BLaER1 (cell line): ENCODE data around the gene VMAC.

Source experiments
- H3K27ac ChIP-seq: shearing (Covaris generic); formaldehyde crosslinking; 2 replicates; pipeline ENCODE4 v1.8.1; 2022
- H3K27me3 ChIP-seq: shearing (Covaris generic); formaldehyde crosslinking; 2 replicates; pipeline ENCODE4 v1.8.1; 2022
- H3K36me3 ChIP-seq: shearing (Covaris generic); formaldehyde crosslinking; 2 replicates; pipeline ENCODE4 v1.8.1; 2022
- H3K4me1 ChIP-seq: shearing (Covaris generic); formaldehyde crosslinking; 2 replicates; pipeline ENCODE4 v1.8.1; 2022
- H3K4me2 ChIP-seq: shearing (Covaris generic); formaldehyde crosslinking; 2 replicates; pipeline ENCODE4 v1.8.1; 2022
- H3K4me3 ChIP-seq: shearing (Covaris generic); formaldehyde crosslinking; 2 replicates; pipeline ENCODE4 v1.8.1; 2022
- H3K9ac ChIP-seq: shearing (Covaris generic); formaldehyde crosslinking; 2 replicates; pipeline ENCODE4 v1.8.1; 2022
- H3K9me3 ChIP-seq: shearing (Covaris generic); formaldehyde crosslinking; 2 replicates; pipeline ENCODE4 v1.8.1; 2022
- H4K20me1 ChIP-seq: shearing (Covaris generic); formaldehyde crosslinking; 2 replicates; pipeline ENCODE4 v1.8.1; 2022
- Cebpa-rat ChIP-seq: shearing (Covaris generic); IDR thresholded peaks from 2 replicates; pipeline ENCODE4 v1.8.1; 2022

Gene VMAC

DNA sequence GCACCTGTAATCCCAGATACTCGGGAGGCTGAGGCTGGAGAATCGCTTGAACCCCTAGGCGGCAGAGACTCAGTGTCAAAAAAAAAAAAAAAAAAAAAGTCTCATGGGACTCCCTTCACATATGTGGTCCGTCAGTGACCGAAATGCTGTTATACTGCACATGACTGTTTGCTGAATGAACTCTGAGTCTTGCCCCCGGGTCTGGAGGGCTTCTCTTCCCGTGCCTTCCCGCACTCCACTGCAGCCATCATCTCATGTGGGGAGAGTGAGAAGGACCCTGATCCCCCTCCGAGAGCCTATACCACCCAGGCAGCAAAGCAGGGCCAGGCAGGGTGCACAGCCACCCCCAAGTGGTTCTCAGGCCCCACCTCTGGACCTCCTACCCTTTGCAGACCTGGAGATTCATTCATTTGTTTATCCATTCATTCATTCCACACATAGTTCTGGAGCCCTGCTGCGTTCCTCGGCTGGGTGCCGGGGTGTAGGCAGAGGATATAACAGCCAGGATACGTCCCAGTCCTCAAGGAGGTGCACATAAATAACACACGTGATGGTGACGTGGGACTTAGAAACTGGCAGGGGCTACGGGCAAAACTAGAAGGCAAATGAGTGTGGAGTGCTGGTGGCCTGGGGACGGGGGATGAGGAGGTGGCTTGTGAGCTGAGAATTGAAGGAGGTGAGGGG, 15.2 kb upstream of the VMAC start:
- TF ChIP-seq Cebpa-rat = no peak
- Histone ChIP-seq H3K4me3 (no peak overlapping the region), H3K4me1 (peaks cover 25% of the 10 kb centered on the region), H3K4me2 (no peak overlapping the region), H4K20me1 (peaks cover 30% of the 10 kb centered on the region), H3K27ac (no peak overlapping the region), H3K36me3 (peaks cover 16% of the 10 kb centered on the region), H3K9ac (no peak overlapping the region), H3K9me3 (no peaks in the 10 kb centered on the region), H3K27me3 (no peaks in the 10 kb centered on the region)

DNA sequence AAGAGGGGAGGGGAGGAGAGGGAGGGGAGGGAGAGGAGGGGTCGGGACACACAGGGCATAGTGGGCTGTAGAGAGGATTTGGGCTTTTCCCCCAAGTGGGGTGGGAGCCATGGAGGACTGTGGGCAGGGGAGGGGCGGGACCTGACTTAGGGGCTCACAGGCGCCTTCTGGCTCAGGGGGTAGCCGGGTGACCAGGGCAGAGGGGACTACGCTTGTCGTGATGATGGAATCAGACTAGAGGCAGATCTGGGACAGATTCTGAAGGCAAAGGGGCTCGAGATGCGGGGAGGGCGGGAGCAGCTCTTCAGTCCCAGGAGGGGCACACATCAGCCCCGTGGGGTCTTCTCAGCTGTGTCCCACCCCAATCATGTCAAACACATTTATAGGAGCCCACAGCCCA, 14.6 kb upstream of the VMAC start:
- Histone ChIP-seq H3K36me3 (peaks cover 23% of the 10 kb centered on the region), H4K20me1 (peaks cover 37% of the 10 kb centered on the region), H3K9me3 (no peaks in the 10 kb centered on the region), H3K27ac (no peak overlapping the region), H3K4me1 (peaks cover 25% of the 10 kb centered on the region), H3K4me3 (no peak overlapping the region), H3K4me2 (peak overlapping the region; percentile 17; the same call in 1 of the 2 replicates), H3K9ac (no peak overlapping the region), H3K27me3 (no peaks in the 10 kb centered on the region)
- no peak for TF ChIP-seq Cebpa-rat

DNA sequence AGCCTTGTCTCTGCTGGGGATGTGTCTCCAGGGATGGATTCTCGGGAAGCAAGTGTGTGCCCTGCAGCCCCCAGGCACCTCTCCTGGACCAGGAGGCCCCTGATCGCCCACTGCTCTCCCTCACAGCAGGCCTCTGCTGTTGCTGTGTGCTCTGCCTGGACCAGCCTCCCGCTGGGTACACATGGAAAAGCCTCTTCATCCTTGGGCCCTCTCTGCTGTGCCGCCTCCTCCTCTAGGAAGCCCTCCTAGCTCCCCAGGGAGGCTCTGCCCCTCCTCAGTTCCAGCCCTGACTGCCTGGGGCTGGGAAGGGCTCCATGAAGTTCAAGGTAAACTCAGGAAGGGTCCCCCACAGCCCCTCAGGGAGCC, 13.1 kb upstream of the VMAC start:
- Histone ChIP-seq H4K20me1 (peaks cover 47% of the 10 kb centered on the region), H3K9ac (no peak overlapping the region), H3K36me3 (peaks cover 36% of the 10 kb centered on the region), H3K27ac (no peak overlapping the region), H3K9me3 (no peaks in the 10 kb centered on the region), H3K4me2 (no peak overlapping the region), H3K27me3 (no peaks in the 10 kb centered on the region), H3K4me1 (peaks cover 25% of the 10 kb centered on the region), H3K4me3 (no peak overlapping the region)
- no peak for TF ChIP-seq Cebpa-rat

DNA sequence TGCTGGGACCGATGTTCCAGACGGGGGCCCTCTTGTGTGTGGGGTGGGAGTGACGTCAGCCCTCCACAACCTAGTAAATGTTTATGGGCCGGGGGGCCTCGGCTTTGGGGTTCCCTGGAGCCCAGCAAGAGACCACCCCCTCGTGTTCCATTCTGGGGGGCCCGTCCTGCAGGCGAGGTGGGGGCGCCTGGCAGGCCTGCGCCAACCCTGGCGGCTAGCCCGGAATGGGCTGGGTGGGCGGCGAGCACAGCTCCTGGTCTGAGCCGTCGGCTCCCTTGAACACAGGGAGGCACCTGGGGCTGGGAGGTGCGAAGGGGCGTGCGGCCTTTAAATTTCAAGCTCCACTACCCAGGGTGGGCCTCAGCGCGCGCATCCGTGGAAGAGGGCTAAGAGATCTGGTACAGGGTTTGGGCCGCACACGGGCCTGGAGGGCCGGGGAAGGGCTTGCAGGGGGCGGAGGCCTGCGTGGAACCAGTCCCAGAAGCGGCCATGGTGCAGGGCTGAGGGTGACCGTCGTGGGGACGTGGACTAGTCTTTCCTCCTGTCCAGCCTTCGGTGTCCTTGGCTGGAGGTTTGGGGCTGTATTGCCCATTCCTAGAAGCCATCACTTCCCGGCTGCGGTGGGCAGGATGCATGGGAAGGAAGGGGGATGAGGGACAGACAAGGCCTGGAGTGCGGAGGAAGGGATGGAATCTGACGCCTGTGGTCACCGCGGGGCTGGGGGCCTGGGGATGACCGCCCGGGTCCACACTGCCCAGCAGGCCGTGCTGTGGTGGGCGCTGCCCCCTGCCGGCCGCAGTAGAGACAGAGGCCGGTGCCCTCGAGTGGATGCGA, 12.5 kb upstream of the VMAC start:
- Histone ChIP-seq H3K9ac (0 out of 2 replicates have a peak overlapping the region, but pooled peaks have one; percentile 4), H3K9me3 (no peaks in the 10 kb centered on the region), H3K36me3 (peaks cover 42% of the 10 kb centered on the region), H3K27ac (no peak overlapping the region), H3K27me3 (no peaks in the 10 kb centered on the region), H3K4me3 (no peak overlapping the region), H4K20me1 (peaks cover 53% of the 10 kb centered on the region), H3K4me2 (no peak overlapping the region), H3K4me1 (peaks cover 25% of the 10 kb centered on the region)
- TF ChIP-seq Cebpa-rat = no peak

DNA sequence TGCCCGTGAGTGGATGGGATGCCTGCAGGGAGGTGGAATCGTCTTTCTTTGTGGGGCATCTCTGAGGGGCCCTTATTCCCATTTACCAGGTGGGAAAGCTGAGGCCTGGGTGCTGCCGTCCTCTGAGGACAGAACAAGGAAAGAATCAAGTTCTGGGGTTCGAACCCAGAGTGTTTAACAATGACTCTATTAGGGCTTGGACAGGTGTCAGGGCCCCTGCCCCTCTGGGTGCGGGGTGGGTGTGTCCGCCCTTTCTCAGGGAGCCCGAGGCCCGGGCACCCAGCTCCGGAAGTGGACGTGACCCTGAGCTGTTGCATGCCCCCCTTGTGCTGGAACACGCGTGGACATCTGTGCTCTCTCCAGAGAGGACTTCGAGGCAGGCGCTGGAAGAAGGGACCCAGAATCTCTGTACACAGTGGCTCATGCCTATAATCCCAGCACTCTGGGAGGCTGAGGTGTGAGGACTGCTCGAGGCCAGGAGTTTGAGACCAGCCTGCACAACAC, 11.8 kb upstream of the VMAC start:
- no peaks in the 10 kb centered on the region for H3K9me3 ChIP-seq
- H3K27me3 ChIP-seq = no peaks in the 10 kb centered on the region
- peaks cover 26% of the 10 kb centered on the region for H3K4me1 ChIP-seq
- no peak overlapping the region for H3K4me2 ChIP-seq
- H3K4me3 ChIP-seq = no peak overlapping the region
- 0 out of 2 replicates have a peak overlapping the region, but pooled peaks have one; percentile 4 for H3K9ac ChIP-seq
- no peak overlapping the region for H3K27ac ChIP-seq
- TF ChIP-seq Cebpa-rat = no peak
- peaks cover 49% of the 10 kb centered on the region for H3K36me3 ChIP-seq
- H4K20me1 ChIP-seq = peaks cover 60% of the 10 kb centered on the region

DNA sequence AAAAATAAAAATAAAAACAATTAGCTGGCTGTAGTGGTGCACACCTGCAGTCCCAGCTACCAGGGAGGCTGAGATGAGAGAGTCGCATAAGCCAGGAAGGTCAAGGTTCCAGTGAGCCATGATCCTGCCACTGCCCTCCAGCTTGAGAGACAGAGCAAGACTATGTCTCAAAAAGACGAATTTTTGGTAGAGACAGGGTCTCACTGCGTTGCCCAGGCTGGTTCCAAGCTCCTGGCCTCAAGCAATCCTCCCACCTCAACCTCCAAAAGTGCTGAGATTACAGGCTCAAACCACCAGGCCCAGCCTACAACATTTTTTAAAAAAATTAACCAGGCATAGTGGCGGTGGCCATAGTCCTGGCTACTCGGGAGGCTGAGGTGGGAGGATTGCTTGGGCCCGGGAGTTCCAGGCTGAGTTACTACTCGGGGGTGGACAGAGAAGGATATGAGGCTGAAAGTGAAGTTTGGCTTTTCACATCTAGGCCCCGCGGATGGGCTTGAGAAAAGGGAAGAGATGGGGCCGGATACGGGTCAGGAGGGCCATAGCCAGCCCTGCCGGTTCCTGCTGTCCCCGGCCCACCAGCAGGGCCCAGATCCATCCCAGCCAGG, 11.3 kb upstream of the VMAC start:
- no peak for TF ChIP-seq Cebpa-rat
- no peak overlapping the region for H3K4me2 ChIP-seq
- H3K9ac ChIP-seq = no peak overlapping the region
- no peaks in the 10 kb centered on the region for H3K9me3 ChIP-seq
- H3K4me3 ChIP-seq = no peak overlapping the region
- H3K4me1 ChIP-seq = peaks cover 32% of the 10 kb centered on the region
- peaks cover 55% of the 10 kb centered on the region for H3K36me3 ChIP-seq
- H3K27me3 ChIP-seq = no peaks in the 10 kb centered on the region
- H3K27ac ChIP-seq = no peak overlapping the region
- peaks cover 66% of the 10 kb centered on the region for H4K20me1 ChIP-seq

DNA sequence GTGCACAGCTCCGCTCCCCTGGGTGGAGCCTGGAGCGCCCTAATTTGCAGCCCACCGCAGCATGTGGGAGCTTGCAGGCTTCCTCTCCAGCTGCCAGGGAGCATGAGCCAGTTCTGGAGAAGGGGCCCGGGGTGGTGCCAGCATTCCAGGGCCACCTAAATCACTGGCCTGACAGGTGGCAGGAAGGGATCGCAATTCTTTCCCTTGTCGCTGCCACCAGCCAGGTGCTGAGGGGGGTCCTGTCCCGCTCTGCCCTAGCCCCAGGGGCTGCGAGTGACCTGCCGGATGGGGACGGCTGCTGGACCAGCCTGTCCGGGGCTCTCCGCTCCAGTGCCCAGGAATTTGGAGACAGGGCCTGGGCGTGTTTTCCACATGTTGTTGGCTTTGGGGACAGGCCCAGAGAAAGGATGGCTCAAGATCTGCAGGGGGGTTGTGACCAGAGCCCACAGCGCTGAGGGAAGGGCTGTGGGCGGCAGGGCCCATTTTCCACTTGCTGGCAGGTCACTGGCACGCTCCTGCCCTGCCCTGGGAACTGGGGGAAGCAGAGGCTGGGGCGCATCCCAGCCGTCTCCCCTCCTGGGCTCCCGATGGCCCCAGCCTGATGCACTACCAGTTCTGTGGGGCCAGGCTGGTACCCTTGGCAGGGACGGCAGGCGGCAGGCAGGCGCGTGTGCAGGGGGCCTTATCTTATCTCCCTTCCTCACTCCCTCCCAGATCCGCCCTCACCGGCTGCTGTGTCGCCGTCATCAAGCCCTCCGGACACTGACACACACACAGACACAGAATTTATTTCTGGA, 10.6 kb upstream of the VMAC start:
- Histone ChIP-seq H3K27ac (no peak overlapping the region), H3K36me3 (peaks cover 55% of the 10 kb centered on the region)

DNA sequence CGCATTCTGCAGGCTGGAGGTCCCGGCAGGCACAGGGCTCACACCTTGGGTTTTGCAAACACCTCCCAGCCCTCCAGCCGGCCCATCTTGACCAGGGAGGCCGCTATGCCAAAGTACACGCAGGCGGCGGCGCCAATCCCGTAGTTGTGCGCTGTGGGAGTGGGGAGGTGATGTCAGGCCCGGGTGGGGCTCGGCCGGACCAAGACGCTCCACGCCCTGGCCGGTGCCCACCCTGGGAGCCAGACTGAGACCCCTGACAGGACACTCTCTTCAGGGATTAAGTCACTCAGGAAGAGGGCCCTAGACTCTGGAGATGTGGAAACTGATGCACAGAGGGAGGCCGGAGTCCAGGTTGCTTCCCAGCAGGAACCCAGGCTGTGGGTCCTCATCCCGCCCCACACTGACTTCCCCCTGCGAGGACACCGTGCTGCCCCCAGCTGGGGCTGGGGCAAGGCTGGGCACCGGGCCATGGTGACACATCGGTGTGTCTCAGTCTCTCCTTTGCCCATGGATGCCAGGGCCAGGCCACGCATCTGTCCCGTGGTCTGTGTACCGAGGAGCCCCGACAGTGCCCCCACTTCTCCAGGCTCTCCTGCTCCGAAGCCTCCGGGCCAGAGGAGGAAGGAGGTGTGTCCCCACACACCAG, 9.8 kb upstream of the VMAC start:
- H3K4me2 ChIP-seq = no peak overlapping the region
- no peak overlapping the region for H3K4me3 ChIP-seq
- peaks cover 38% of the 10 kb centered on the region for H3K4me1 ChIP-seq
- no peaks in the 10 kb centered on the region for H3K27me3 ChIP-seq
- no peaks in the 10 kb centered on the region for H3K9me3 ChIP-seq
- no peak overlapping the region for H3K27ac ChIP-seq
- peaks cover 79% of the 10 kb centered on the region for H4K20me1 ChIP-seq
- no peak for TF ChIP-seq Cebpa-rat
- H3K36me3 ChIP-seq = peaks cover 58% of the 10 kb centered on the region
- H3K9ac ChIP-seq = no peak overlapping the region

More for the DNA sequence above, 10.6 kb upstream of the VMAC start:
- Histone ChIP-seq H3K4me3 (no peak overlapping the region), H3K9me3 (no peaks in the 10 kb centered on the region), H3K4me1 (peaks cover 38% of the 10 kb centered on the region), H3K4me2 (no peak overlapping the region), H3K27me3 (no peaks in the 10 kb centered on the region), H4K20me1 (peaks cover 73% of the 10 kb centered on the region), H3K9ac (no peak overlapping the region)
- TF ChIP-seq Cebpa-rat = no peak

DNA sequence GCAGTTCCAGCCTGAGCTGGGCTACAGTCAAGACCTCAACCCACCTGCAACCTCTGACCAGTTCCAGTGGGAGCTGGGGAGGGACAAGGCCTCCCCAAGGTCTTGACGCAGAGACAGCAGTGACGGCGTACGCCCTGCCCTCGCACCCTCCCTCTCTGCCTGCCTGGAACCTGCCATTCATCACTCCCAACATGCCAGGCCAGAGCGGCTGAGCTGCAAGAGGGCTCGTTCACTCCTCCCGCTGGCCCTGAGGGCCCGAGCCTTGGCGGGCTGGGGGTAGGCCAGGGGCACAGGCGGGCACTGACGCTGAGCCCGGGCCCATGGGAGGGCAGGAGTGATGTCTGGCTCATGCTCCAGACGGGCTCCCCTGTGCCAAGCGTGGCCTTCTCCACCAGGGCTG, 9.3 kb upstream of the VMAC start:
- no peak overlapping the region for H3K27ac ChIP-seq
- H3K27me3 ChIP-seq = no peaks in the 10 kb centered on the region
- H3K9ac ChIP-seq = no peak overlapping the region
- H3K36me3 ChIP-seq = peaks cover 64% of the 10 kb centered on the region
- H4K20me1 ChIP-seq = peaks cover 85% of the 10 kb centered on the region
- H3K9me3 ChIP-seq = no peaks in the 10 kb centered on the region
- no peak overlapping the region for H3K4me3 ChIP-seq
- H3K4me2 ChIP-seq = no peak overlapping the region
- TF ChIP-seq Cebpa-rat = no peak
- H3K4me1 ChIP-seq = peaks cover 35% of the 10 kb centered on the region
